Measurements from ENCODE around the gene HSD17B4. TPM values are rescaled to one million over a fixed set of nuclear protein-coding genes. Genes with fewer than 3 reads are reported as not detected.

The HSD17B4 gene, protein sequence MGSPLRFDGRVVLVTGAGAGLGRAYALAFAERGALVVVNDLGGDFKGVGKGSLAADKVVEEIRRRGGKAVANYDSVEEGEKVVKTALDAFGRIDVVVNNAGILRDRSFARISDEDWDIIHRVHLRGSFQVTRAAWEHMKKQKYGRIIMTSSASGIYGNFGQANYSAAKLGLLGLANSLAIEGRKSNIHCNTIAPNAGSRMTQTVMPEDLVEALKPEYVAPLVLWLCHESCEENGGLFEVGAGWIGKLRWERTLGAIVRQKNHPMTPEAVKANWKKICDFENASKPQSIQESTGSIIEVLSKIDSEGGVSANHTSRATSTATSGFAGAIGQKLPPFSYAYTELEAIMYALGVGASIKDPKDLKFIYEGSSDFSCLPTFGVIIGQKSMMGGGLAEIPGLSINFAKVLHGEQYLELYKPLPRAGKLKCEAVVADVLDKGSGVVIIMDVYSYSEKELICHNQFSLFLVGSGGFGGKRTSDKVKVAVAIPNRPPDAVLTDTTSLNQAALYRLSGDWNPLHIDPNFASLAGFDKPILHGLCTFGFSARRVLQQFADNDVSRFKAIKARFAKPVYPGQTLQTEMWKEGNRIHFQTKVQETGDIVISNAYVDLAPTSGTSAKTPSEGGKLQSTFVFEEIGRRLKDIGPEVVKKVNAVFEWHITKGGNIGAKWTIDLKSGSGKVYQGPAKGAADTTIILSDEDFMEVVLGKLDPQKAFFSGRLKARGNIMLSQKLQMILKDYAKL
- polyA plus RNA-seq (2013, experiment 1 of 2): 93.7 TPM
- 103 TPM for polyA plus RNA-seq (2013, experiment 2 of 2)

DNA sequence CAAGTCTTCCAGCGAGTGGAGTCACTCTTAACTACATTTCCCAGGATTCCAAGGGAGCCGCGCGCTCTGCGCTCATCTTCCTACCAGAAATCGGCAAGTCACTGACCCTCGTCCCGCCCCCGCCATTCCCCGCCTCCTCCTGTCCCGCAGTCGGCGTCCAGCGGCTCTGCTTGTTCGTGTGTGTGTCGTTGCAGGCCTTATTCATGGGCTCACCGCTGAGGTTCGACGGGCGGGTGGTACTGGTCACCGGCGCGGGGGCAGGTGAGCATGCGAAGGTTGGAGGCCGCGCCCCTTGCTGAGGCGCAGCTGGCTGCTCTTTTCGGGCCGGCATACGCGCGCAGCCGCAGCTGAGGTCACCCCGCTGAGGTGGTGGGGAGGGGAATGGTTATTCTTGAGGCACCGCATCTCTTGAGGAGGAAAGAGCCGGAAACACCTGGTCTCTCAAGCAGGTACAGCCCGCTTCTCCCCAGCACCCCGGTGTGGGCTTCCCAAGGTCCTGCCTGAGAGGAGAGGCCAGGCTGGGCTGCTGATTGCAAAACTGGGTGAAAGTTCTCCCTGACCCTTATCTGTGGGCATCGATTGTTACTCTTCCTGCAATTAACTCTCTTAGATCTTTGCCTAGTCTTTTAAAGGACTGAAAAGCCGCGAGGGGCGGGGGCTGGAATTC is at the start of gene HSD17B4:
TSS of gene HSD17B4 (plus strand) at position 125 of the 667 bp plus-strand sequence. CDS start at position 204, 79 bp downstream.
- H3K27ac ChIP-seq (ENCODE audit: low read depth, low read length, severe bottlenecking): peak within 1 kb of the TSS; percentile 78
- H3K4me1 ChIP-seq (ENCODE audit: control insufficient read depth, insufficient read depth, low read length, poor library complexity, severe bottlenecking): no peaks in the 10 kb centered on the region
- H3K9me3 ChIP-seq (ENCODE audit: control insufficient read depth, low read length): peaks cover 12% of the 10 kb centered on the region
- WGBS, 2 experiments (ENCODE audit: insufficient coverage in 2 of 2): 1% methylated on average over 15 to 17 of the region's 42 CpGs
- peaks cover 8% of the 10 kb centered on the region for H3K36me3 ChIP-seq (ENCODE audit: control insufficient read depth, insufficient read depth, low read length)
- peak within 1 kb of the TSS; percentile 73 for H3K4me3 ChIP-seq (ENCODE audit: extremely low read depth, insufficient read depth, low read length, poor library complexity, severe bottlenecking)

DNA sequence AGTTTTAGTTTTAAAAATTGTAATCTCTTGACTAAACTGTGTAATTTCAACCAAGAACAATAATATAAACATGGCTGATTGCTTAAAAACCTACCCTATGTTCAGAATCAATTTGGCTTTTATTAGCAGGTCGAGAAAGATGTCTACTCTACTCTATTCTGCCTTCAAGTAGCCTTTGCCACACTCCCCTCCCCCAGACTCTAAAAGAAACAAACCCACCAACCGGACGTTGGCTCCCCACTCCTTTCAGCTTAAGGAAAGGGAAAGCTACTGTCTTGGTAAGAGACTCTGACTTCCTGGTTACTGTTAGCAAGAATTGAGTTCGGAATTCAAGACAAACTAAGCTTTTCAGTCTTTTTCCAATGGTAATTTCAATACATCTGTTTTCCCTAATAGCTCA is 49.7 kb upstream of the HSD17B4 start:
- Histone ChIP-seq H3K4me3 (ENCODE audit: extremely low read depth, insufficient read depth, low read length, poor library complexity, severe bottlenecking) (no peak overlapping the region), H3K27ac (ENCODE audit: low read depth, low read length, severe bottlenecking) (no peak overlapping the region), H3K4me1 (ENCODE audit: control insufficient read depth, insufficient read depth, low read length, poor library complexity, severe bottlenecking) (peaks cover 3% of the 10 kb centered on the region), H3K36me3 (ENCODE audit: control insufficient read depth, insufficient read depth, low read length) (no peaks in the 10 kb centered on the region), H3K9me3 (ENCODE audit: control insufficient read depth, low read length) (no peaks in the 10 kb centered on the region)
- 46 to 50% methylated on average over 2 to 4 of the region's 4 CpGs for WGBS, 2 experiments (ENCODE audit: insufficient coverage in 2 of 2)

DNA sequence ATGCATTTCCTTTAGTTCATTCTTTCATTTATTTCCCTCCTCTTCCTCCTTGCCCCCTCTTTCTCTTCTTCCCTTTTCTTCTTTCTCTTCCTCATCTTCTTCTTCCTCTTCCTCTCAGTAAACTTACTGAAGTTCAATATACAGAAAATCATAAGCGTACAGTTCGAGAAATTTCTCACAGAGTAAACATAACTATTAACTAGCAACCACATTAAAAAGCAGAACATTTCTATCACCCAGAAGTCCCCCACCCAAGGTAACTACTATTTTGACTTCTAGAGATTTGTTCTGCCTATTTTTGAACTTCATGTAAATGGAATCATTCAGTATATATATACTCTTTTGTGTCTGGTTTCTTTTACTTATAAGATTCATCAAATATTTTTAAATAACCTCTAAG is 48.3 kb upstream of the HSD17B4 start:
- Histone ChIP-seq H3K4me3 (ENCODE audit: extremely low read depth, insufficient read depth, low read length, poor library complexity, severe bottlenecking) (no peak overlapping the region), H3K4me1 (ENCODE audit: control insufficient read depth, insufficient read depth, low read length, poor library complexity, severe bottlenecking) (peaks cover 3% of the 10 kb centered on the region), H3K9me3 (ENCODE audit: control insufficient read depth, low read length) (no peaks in the 10 kb centered on the region), H3K36me3 (ENCODE audit: control insufficient read depth, insufficient read depth, low read length) (no peaks in the 10 kb centered on the region), H3K27ac (ENCODE audit: low read depth, low read length, severe bottlenecking) (no peak overlapping the region)
- WGBS, 2 experiments (ENCODE audit: insufficient coverage in 2 of 2): 80 to 100% methylated on average over 1 to 2 of the region's 2 CpGs

DNA sequence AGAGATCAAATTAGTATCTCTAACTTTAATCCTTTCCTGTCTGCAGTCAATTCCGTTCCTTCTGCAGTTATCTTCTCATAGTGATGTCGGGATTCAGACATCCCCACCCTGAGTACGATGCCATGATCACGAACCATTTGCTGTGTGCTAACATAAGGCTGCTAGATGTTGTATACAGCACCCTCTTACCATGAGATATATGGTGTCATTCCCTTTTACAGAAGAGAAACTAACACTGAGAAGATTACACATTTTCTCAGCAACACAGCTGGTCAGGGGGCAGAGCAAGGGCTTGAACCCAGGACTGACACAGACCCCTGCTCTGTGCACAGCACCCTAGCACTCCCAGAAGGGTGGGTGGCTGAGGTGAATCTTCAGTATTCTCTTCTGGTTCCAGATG is 46.9 kb upstream of the HSD17B4 start:
- 88% methylated on average over 3 of the region's 4 CpGs; no CpG with 5 or more reads in 1 of the 2 experiments for WGBS, 2 experiments (ENCODE audit: insufficient coverage in 2 of 2)
- Histone ChIP-seq H3K4me3 (ENCODE audit: extremely low read depth, insufficient read depth, low read length, poor library complexity, severe bottlenecking) (no peak overlapping the region), H3K36me3 (ENCODE audit: control insufficient read depth, insufficient read depth, low read length) (no peaks in the 10 kb centered on the region), H3K27ac (ENCODE audit: low read depth, low read length, severe bottlenecking) (no peak overlapping the region), H3K9me3 (ENCODE audit: control insufficient read depth, low read length) (no peaks in the 10 kb centered on the region), H3K4me1 (ENCODE audit: control insufficient read depth, insufficient read depth, low read length, poor library complexity, severe bottlenecking) (peaks cover 3% of the 10 kb centered on the region)

DNA sequence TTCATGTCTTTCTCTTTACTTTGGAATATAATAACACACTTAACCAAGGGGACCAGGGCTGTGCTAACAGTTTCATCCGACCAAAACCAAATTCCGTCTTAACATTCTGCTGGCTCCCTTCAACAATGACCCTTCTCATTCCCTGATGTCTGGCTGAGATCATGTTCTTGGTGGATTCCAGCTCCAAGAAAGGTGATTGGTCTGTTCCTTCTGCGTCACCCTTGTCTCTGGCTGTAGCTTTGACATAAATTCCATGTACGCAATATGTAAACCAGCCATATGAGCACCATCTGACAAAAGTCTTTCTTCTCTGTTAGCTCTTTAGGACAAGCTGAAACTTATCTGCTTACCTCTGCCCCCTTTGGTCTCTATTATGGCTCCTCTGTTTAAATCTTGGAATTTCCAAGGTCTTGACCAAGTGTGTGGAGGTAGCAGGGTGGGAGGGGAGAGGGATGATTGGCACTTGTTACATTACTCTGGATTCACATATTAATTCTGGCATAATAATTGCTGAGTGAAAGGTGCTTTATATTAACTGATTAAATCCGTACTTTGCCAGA is 45.7 kb upstream of the HSD17B4 start:
- Histone ChIP-seq H3K36me3 (ENCODE audit: control insufficient read depth, insufficient read depth, low read length) (no peaks in the 10 kb centered on the region), H3K4me1 (ENCODE audit: control insufficient read depth, insufficient read depth, low read length, poor library complexity, severe bottlenecking) (peaks cover 10% of the 10 kb centered on the region), H3K27ac (ENCODE audit: low read depth, low read length, severe bottlenecking) (no peak overlapping the region), H3K4me3 (ENCODE audit: extremely low read depth, insufficient read depth, low read length, poor library complexity, severe bottlenecking) (no peak overlapping the region), H3K9me3 (ENCODE audit: control insufficient read depth, low read length) (no peaks in the 10 kb centered on the region)
- WGBS, 2 experiments (ENCODE audit: insufficient coverage in 2 of 2): 92 to 98% methylated on average over 2 to 4 of the region's 5 CpGs

DNA sequence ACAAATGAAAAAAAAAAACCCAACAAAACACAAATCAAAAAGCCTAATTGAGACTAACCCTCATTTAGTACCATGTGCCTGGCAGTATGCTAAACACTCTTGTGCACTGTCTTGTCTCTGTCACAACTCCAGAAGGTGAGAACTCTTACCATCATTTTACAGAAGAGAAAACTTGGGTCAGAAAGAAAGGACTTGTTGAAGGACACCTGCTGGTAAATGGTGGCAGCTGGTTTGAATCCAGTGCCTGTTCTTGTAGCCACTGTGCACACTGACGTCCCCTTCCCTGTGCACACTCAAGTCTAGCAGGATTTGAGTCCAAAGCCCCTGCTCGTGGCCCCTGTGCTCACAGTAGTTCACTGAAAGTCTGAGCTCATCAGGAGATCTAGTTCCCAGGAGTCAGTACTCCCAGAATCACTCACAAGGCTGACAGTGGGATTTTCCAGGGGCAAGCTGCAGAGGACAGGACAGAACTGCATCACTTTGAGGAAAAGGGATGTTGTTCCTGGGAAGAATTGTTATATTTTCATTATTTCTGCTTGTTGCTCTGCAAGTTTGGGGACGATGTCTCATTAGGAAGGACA is 43.0 kb upstream of the HSD17B4 start:
- Histone ChIP-seq H3K36me3 (ENCODE audit: control insufficient read depth, insufficient read depth, low read length) (no peaks in the 10 kb centered on the region), H3K4me3 (ENCODE audit: extremely low read depth, insufficient read depth, low read length, poor library complexity, severe bottlenecking) (no peak overlapping the region), H3K4me1 (ENCODE audit: control insufficient read depth, insufficient read depth, low read length, poor library complexity, severe bottlenecking) (peaks cover 10% of the 10 kb centered on the region), H3K9me3 (ENCODE audit: control insufficient read depth, low read length) (no peaks in the 10 kb centered on the region), H3K27ac (ENCODE audit: low read depth, low read length, severe bottlenecking) (no peak overlapping the region)
- WGBS, 2 experiments (ENCODE audit: insufficient coverage in 2 of 2): 70 to 78% methylated on average over 2 of the region's 3 CpGs

DNA sequence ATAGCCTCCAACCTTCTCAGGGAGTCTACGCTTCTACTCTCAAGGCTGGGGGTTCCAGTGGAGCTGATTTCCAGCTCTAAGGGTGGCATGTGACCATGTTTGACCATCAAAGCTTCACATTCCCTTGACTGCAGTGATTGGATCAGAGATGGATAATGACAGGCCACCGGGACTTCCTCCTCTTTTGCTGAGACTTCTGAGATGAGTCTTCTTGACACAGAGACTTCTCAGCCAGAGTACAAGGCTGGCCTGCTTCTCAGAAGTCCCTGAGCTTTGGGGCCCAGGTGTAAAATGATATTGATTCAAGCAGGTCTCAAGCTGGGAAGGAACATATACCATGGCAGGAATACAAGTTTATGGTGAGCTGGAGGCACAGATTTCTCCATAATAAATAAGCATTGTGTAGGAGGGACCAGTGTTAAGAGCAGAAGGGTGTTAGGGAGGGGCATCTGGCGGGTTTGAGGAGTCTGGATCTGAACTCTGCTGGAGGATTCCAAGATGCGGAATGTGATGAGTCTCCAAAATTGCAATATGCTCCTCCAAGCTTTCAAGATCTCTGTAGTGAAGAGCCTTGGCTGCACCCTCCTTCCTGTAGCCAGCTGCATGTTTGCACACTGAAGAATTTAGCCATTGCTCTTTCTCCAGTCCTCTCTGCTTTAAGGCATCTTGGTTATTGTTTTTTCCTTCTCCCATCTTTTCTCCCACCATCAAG is 41.7 kb upstream of the HSD17B4 start:
- WGBS, 2 experiments (ENCODE audit: insufficient coverage in 2 of 2): 92 to 100% methylated on average over 2 to 3 of the region's 4 CpGs
- Histone ChIP-seq H3K27ac (ENCODE audit: low read depth, low read length, severe bottlenecking) (no peak overlapping the region), H3K9me3 (ENCODE audit: control insufficient read depth, low read length) (no peaks in the 10 kb centered on the region), H3K4me3 (ENCODE audit: extremely low read depth, insufficient read depth, low read length, poor library complexity, severe bottlenecking) (no peak overlapping the region), H3K4me1 (ENCODE audit: control insufficient read depth, insufficient read depth, low read length, poor library complexity, severe bottlenecking) (peaks cover 10% of the 10 kb centered on the region), H3K36me3 (ENCODE audit: control insufficient read depth, insufficient read depth, low read length) (no peaks in the 10 kb centered on the region)

DNA sequence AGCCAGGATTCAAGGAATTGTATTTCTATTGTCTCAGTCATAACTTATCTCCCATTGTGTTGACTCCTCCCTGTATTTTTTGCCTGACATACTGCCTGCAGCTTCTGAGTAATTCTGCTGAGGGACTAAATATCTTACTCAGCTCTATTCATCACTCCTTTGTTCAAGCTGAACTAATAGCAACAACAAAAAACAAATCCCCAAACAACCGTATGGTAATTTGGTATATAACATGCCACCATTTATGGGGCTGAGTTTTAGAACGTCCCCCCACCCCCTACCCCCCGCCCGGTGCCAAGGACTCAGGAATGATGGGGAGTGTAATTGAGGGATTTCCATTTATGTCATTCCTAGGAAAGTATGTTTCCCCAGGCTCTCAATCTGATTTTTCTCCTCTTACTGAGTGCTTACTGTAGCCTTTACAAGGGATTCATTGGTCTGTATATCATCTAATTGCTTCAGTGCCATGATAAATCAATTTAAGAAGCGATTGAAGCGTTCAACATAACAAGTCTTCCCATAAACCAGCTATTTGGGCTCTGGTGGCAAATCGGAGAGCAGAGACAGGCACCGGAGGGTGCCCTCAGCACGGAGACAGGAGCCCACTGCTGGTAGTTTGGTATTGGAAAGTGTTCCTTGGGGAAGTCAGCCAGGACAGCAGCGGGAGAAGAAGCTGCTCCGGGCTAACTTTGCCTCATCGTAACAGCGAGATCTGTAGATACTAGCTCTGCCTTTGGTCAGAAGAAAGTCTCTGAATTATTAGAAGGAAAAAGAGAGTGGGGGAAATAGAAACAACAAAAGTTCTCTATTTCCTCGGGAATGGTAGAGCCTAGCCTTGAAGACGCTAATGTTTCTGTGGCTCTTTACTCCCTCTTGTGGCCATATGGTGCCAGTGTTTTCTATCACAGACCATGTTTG is 40.7 kb upstream of the HSD17B4 start:
- WGBS, 2 experiments (ENCODE audit: insufficient coverage in 2 of 2): 1% methylated on average over 6 to 9 of the region's 15 CpGs

More for the DNA sequence above, 40.7 kb upstream of the HSD17B4 start:
- H3K4me3 ChIP-seq (ENCODE audit: extremely low read depth, insufficient read depth, low read length, poor library complexity, severe bottlenecking): peak overlapping the region; percentile 37
- no peaks in the 10 kb centered on the region for H3K9me3 ChIP-seq (ENCODE audit: control insufficient read depth, low read length)
- H3K27ac ChIP-seq (ENCODE audit: low read depth, low read length, severe bottlenecking): peak overlapping the region; percentile 55
- no peaks in the 10 kb centered on the region for H3K36me3 ChIP-seq (ENCODE audit: control insufficient read depth, insufficient read depth, low read length)
- H3K4me1 ChIP-seq (ENCODE audit: control insufficient read depth, insufficient read depth, low read length, poor library complexity, severe bottlenecking): peaks cover 9% of the 10 kb centered on the region

All from mesodermal cell (in vitro differentiated cells).